Measurements from ENCODE around the gene PLA2G4C. TPM values are rescaled to one million over a fixed set of nuclear protein-coding genes. Genes with fewer than 3 reads are reported as not detected.
A peak's percentile ranks its signal among the peaks of the same experiment; 100 is the strongest.

PLA2G4C gene
- total RNA-seq, 2 experiments from 2014 or later = 4.2 to 6.8 TPM

DNA sequence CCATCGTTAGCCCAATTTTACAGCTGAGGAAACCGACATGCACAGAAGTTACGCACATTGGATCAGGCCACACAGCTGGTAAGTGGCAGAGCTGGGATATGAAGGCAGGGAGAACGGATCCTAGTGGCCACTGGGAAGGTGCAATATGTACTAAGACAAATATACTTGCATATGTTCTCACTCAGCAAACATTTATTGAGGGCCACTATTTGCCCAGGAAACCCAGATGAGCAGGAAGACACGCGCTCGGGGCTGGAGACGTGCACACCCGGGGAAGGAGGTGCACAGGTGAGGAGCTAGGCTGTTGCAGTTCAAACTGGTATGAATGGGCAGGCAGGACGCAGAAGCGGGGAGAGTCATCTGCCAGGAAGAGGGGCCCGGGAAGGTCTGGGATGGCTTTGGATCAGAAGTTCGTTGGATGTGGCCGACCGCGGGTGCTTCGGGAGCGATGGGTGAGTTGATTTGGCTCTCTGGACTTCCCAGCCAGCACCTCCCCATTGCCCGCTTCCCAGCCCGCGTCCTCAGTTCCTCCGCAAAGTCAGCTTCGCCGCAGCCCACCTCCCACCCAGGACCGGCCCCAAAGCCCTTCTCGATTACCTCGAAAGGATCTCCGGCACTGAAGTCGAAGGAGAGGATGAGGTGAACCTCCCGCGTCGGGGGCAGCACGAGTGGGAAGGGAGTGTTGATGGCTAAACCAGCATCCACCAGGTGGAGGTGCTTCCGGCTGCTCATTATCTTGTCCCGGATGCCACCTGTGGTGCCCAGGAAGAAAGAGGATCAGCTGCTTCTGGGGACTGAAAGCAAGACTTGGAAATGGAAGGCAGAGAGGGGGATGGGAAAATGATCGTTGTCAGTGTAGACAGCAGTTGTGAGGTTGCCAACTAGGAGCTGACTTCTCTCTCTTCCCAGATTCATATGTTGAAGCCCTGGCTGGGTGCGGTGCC, 48.9 kb downstream of the PLA2G4C start:
- H3K4me3 Mint-ChIP-seq = no peak overlapping the region
- DNase-seq (no peak), ATAC-seq (no peak)
- no peaks in the 10 kb centered on the region for H3K36me3 Mint-ChIP-seq (ENCODE audit: low read depth)
- TF ChIP-seq, protein P1, sequence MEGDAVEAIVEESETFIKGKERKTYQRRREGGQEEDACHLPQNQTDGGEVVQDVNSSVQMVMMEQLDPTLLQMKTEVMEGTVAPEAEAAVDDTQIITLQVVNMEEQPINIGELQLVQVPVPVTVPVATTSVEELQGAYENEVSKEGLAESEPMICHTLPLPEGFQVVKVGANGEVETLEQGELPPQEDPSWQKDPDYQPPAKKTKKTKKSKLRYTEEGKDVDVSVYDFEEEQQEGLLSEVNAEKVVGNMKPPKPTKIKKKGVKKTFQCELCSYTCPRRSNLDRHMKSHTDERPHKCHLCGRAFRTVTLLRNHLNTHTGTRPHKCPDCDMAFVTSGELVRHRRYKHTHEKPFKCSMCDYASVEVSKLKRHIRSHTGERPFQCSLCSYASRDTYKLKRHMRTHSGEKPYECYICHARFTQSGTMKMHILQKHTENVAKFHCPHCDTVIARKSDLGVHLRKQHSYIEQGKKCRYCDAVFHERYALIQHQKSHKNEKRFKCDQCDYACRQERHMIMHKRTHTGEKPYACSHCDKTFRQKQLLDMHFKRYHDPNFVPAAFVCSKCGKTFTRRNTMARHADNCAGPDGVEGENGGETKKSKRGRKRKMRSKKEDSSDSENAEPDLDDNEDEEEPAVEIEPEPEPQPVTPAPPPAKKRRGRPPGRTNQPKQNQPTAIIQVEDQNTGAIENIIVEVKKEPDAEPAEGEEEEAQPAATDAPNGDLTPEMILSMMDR (IDR thresholded peaks at IDR 0.05) = no peak
- H3K27me3 Mint-ChIP-seq = peaks cover 14% of the 10 kb centered on the region
- intact Hi-C loops (cut with micrococcal nuclease) = no loop called here
- no peaks in the 10 kb centered on the region for H3K9me3 Mint-ChIP-seq
- CTCF ChIA-PET = interaction anchor here (0.9 to 1.2 kb wide), 2 partner anchors 198 to 233 kb away, joined by 3 read pairs; no protein-coding TSS in a partner anchor
- no peaks in the 10 kb centered on the region for H3K4me1 Mint-ChIP-seq (ENCODE audit: low read depth)
- POLR2A ChIA-PET = no interaction called here
- H3K27ac Mint-ChIP-seq = no peak overlapping the region

DNA sequence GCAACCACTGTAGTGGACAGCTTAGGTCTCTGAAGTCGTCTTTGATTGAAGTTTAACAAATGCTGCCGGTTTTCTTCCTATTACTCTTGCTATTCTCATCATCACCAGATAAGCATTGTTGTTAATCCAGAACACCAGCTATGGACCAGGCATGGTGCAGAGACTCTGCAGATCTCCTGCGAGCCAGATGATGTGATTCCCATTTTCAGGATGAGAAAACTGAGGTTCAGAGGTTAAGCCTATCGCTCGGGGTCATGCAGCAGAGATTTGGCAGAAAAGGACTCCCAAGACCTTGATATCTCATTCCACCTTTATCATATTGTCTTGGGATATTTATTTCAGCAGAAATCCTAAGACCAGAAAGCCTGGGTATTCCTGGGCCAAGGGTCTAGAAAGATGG, 50.2 kb downstream of the PLA2G4C start:
- no peaks in the 10 kb centered on the region for H3K36me3 Mint-ChIP-seq (ENCODE audit: low read depth)
- POLR2A ChIA-PET = no interaction called here
- DNase-seq (no peak), ATAC-seq (no peak)
- H3K9me3 Mint-ChIP-seq = no peaks in the 10 kb centered on the region
- no peaks in the 10 kb centered on the region for H3K4me1 Mint-ChIP-seq (ENCODE audit: low read depth)
- no peak overlapping the region for H3K4me3 Mint-ChIP-seq
- intact Hi-C loops (cut with micrococcal nuclease) = no loop called here
- TF ChIP-seq, protein P1 (IDR thresholded peaks at IDR 0.05) = no peak
- peaks cover 14% of the 10 kb centered on the region for H3K27me3 Mint-ChIP-seq
- no peak overlapping the region for H3K27ac Mint-ChIP-seq
- CTCF ChIA-PET = interaction anchor here (1.3 kb wide), 1 partner anchor 97 kb away, joined by 3 read pairs; no protein-coding TSS in a partner anchor

DNA sequence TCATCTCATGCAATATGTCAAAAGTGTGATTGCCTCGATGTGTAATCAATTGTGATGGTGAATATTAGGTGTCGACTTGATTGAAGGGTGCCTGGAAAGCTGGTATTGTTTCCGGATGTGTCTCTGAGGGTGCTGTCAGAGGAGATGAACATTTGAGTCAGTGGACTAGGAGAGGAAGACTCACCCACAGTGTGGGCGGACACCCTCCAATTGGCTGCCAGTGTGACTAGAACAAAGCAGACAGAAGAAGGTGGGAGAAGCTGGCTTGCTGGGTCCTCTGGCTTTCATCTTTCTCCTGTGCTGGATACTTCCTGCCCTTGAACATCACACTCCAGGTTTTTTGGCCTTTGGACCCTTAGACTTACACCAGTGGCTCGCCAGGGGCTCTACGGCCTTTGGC, 51.3 kb downstream of the PLA2G4C start:
- intact Hi-C loops (cut with micrococcal nuclease) = no loop called here
- H3K27me3 Mint-ChIP-seq = peaks cover 14% of the 10 kb centered on the region
- H3K4me1 Mint-ChIP-seq (ENCODE audit: low read depth) = no peaks in the 10 kb centered on the region
- no peaks in the 10 kb centered on the region for H3K36me3 Mint-ChIP-seq (ENCODE audit: low read depth)
- ChIA-PET CTCF (interaction anchor here (1.3 kb wide), 1 partner anchor 96 kb away, joined by 3 read pairs; no protein-coding TSS in a partner anchor), POLR2A (no interaction called here)
- H3K27ac Mint-ChIP-seq = no peak overlapping the region
- no peaks in the 10 kb centered on the region for H3K9me3 Mint-ChIP-seq
- DNase-seq = peak; percentile 28
- H3K4me3 Mint-ChIP-seq = no peak overlapping the region
- no peak for ATAC-seq
- TF ChIP-seq, protein P1 (IDR thresholded peaks at IDR 0.05) = no peak

DNA sequence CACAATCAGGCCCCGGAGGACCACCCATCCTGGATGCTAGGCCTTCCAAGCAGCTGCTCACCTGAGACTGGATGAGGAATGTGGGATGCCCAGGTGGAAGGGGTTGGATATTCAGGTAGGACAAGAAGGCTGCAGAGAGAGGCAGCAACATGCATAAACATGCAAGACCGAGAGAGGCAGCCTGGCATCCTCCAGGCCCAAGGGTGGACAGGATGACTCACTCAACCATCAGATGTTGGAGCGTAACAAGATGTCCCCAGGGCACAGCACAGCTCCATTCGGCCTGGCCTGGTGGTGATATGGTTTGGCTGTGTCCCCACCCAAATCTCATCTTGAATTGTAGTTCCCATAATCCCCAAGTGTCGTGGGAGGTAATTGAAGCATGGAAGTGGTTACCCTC, 56.8 kb downstream of the PLA2G4C start:
- DNase-seq = no peak
- H3K36me3 Mint-ChIP-seq (ENCODE audit: low read depth) = no peaks in the 10 kb centered on the region
- no peaks in the 10 kb centered on the region for H3K27me3 Mint-ChIP-seq
- no peaks in the 10 kb centered on the region for H3K4me1 Mint-ChIP-seq (ENCODE audit: low read depth)
- ChIA-PET POLR2A (no interaction called here), CTCF (no interaction called here)
- no peaks in the 10 kb centered on the region for H3K9me3 Mint-ChIP-seq
- ATAC-seq = no peak
- no peak overlapping the region for H3K4me3 Mint-ChIP-seq
- intact Hi-C loops (cut with micrococcal nuclease) = no loop called here
- TF ChIP-seq, protein P1 (IDR thresholded peaks at IDR 0.05) = no peak
- no peak overlapping the region for H3K27ac Mint-ChIP-seq

- H3K27ac Mint-ChIP-seq = no peak overlapping the region
- intact Hi-C loops (cut with micrococcal nuclease) = no loop called here
- TF ChIP-seq, protein P1 (IDR thresholded peaks at IDR 0.05) = no peak
- DNase-seq (no peak), ATAC-seq (no peak)
- ChIA-PET POLR2A (no interaction called here), CTCF (no interaction called here)
- H3K4me3 Mint-ChIP-seq = no peak overlapping the region
- H3K27me3 Mint-ChIP-seq = no peaks in the 10 kb centered on the region
- no peaks in the 10 kb centered on the region for H3K36me3 Mint-ChIP-seq (ENCODE audit: low read depth)
- H3K9me3 Mint-ChIP-seq = no peaks in the 10 kb centered on the region
- no peaks in the 10 kb centered on the region for H3K4me1 Mint-ChIP-seq (ENCODE audit: low read depth)
These were observed 57.5 kb downstream of the PLA2G4C start for GRCh38 chr19:48053076-48053475.

Data from activated CD8-positive, alpha-beta T cell treated with anti-CD3 and anti-CD28 coated beads for 36 hours (primary cell).